Fibroblast of skin of left quadriceps (primary cell): Measurements from ENCODE around the gene SYNJ1.
"Not testable (repeated sequence)": the region's sequence is repeated elsewhere in the genome, so short reads cannot be mapped to it uniquely, and the experiment has no call there.

Experiments
- DNase-seq, 2 experiments: peaks; one replicate each; pipeline ENCODE4 v3.0.0-alpha.2; 2013; ENCODE audit warnings: low read depth in 2 of 2

The SYNJ1 gene

GRCh38 chr21:32698286-32698685, 29.5 kb downstream of the SYNJ1 start:
- DNase-seq, result no peak

- not testable (repeated sequence) for DNase-seq
These were observed 32.3 kb downstream of the SYNJ1 start for GRCh38 chr21:32695482-32695881.

GRCh38 chr21:32693581-32693980, 34.2 kb downstream of the SYNJ1 start:
- DNase-seq, result no peak

GRCh38 chr21:32690085-32690484, 37.7 kb downstream of the SYNJ1 start:
- no peak for DNase-seq

DNA sequence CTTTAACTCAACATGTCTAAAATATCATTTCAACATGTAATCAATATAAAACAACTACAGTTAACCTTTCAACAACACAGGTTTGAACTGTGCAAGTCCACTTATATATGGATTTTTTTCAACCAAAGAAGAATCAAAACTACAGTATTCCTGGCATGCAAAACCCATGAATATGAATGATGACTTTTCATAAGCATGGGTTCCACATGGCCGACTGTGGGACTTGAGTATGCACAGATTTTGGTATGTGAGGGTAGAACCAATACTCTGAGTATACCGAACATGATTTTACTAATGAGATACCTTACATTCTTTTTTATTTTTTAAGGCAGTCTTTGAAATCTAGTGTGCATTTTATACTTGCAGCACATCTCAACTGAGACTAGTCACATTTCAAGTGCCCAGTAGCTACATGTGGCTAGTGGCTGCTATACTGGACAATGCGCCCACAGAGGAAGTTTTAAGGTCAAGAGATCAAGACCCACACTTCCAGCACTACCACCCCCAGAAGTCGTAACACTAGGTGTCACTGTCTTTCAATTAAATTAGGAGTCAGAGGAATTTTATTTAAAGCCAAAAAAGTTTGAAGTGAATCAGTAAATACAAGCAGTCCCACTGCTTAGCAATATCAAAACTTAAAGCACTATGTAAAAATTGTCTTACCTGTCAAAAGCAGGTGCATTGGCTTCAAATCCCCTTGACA, 40.0 kb downstream of the SYNJ1 start:
- DNase-seq, result no peak

DNA sequence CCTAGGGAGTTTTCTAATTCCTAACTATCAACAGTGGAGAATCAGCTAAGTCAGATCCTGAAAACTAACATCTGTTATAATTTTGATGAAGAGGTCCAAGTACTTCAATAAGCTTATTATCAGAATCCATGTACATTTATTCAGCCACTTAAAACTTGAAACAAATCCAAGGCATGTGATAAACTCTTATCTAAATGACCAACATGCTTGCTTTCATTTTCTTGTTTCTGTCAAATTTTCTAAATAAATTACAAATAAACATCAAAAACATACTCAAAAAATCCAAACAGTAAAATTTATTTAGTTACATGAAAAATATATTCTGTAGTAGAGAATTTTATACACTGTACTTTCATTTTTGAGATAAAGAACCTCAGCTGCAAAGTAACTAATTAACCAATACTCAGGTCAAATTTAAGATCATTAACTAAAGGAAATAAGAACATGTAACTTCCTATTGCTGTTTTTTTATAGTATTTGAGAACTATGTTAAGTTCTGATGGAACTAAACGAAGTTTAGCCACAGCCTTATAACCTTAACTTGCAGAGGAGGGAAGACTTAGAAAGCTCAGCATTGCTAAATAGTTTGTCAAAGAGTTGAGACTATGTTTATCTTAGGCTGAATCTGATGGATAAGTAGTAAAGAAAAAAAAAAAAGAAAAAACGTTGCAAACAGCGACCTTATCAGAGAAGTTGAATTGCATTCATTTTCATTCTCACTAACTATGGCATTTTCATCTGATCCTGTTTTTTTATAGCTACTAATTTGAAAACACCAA, 44.9 kb downstream of the SYNJ1 start:
- DNase-seq, result no peak

- no peak for DNase-seq
These were observed 53.1 kb downstream of the SYNJ1 start for GRCh38 chr21:32674731-32675130.

- no peak for DNase-seq
These were observed 53.8 kb downstream of the SYNJ1 start for GRCh38 chr21:32674038-32674437.

GRCh38 chr21:32666258-32666657, 61.6 kb downstream of the SYNJ1 start:
- DNase-seq, result no peak

DNA sequence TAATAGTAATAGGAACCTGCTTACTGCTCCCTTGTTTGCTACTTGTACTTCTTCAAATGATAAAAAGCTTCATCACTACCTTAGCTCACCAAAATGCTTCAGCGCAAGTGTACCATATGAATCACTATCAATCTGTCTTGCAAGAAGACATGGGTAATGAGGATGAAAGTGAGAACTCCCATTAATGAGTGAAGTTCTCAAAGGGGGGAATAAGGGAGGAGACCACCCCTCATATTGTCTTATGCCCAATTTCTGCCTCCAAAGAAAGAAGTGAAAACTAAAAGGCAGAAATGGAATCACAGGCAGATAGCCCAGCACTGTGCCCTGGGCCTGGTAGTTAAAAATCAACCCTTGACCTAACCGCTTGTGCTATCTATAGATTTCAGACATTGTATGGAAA, 63.7 kb downstream of the SYNJ1 start:
- not testable (repeated sequence) for DNase-seq

GRCh38 chr21:32661981-32662380, 65.8 kb downstream of the SYNJ1 start:
- not testable (repeated sequence) for DNase-seq

DNA sequence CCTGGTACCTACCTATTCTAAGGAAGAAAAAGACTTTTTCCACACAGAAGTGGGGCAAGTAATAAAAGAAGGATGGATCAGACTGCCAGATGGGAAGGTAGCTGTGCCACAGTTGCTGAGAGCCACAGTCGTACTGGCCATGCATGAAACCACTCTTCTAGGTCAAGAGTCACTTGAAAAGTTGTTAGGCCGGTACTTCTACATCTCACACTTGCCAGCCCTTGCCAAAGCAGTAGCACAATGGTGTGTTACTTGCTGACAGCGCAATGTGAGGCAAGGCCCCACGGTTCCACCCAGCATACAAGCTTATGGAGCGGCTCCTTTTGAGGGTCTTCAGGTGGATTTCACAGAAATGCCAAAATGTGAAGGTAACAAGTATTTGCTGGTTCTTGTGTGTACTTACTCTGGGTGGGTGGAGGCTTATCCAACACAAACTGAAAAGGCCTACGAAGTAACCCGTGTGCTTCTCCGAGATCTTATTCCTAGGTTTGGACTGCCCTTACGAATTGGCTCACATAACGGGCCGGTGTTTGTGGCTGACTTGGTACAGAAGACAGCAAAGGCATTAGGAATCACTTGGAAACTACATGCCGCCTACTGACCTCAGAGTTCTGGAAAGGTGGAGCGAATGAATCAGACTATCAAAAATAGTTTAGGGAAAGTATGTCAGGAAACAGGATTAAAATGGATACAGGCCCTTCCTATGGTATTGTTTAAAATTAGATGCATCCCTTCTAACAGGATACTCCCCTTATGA, 66.6 kb downstream of the SYNJ1 start:
- not testable (repeated sequence) for DNase-seq

GRCh38 chr21:32658524-32658923, 69.3 kb downstream of the SYNJ1 start:
- no peak for DNase-seq

GRCh38 chr21:32653326-32653901, 74.4 kb downstream of the SYNJ1 start:
- no peak for DNase-seq

GRCh38 chr21:32648165-32648564, 79.6 kb downstream of the SYNJ1 start:
- no peak for DNase-seq

DNA sequence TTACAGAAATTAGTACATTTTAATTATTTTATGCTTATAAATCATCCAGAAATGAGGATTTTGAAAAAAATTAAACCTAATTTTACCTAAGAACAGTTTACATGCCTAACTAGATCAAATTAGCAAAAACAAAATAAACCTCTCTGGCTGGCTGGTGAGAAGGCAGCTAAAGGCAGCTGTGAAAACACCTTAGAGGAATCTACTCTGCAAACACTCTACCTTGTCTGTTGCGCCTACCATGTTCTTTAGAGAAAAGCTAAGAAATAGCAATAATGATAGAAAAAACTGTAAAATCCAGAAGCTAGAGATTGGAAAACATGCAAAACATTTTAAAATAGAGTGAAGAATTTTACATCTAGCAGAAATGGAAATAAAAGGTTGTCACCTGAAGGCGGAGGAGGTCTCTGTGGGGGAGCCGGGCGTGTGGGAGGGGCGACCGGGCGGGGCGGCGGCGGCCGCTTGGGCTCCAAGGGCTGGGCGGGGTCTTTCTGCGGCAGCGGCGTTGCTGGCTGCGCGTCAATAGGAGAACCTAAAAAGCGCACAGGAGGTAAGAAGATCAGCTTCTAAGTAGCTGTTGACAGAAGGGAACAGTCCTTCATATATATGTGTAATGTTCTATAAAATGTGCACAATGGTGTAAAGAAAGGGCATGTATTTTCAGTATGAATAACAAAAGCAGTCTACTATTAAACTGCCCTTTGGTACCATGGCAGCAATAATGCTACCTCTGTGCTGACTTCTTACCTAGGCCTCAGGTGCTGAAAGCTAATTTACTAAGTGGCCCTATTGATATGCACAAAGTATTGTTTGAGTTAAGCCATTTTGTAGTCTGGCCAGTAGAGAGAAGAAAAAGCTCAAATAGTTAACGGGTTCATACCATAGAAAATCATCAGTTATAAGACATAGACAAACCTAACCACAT, 82.3 kb downstream of the SYNJ1 start:
- no peak for DNase-seq

DNA sequence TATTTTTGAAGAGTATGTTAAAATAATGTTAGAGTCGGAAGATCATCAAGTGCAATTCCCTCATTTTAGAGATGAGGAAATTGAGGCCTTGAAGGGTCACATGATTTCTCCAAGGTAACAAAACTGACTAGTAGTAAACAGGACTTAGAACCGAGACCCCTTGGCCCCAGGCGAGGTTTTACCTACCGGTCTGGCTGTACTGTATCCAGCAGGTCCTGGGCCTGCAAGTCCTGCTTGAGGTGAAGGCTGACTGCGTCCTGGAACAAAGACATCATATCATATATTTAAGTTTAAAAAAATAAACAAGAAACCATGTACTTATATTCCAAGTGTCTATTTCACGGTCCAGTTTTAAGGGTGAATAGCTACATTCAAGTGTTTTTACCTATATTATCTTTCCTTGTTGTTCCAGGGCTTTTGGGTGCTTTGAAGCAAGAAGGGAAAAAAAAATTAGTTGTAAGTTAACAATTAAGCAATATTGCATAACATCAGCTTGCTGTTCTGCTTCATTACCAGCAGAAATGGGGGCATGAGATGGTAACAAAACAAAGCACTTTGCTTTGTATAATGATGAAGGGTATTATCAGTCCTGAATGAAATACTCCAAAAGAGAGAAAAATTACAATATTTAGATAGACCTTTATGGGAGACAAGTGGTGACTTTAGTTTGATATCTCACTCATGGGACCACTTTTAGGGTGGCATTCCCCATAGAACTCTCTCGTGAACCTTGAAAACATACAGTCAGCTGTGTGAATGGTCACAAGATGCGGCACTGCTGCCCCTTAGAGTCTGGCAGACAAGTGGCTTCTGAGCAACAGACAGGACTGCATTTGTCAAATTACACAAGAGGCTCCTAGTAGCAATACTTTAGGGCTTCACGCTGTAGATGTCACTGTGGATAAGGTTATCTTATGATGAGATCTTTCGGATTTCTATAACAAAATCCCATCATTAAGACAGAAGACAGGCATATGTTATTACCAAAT, 85.8 kb downstream of the SYNJ1 start:
- no peak for DNase-seq

DNA sequence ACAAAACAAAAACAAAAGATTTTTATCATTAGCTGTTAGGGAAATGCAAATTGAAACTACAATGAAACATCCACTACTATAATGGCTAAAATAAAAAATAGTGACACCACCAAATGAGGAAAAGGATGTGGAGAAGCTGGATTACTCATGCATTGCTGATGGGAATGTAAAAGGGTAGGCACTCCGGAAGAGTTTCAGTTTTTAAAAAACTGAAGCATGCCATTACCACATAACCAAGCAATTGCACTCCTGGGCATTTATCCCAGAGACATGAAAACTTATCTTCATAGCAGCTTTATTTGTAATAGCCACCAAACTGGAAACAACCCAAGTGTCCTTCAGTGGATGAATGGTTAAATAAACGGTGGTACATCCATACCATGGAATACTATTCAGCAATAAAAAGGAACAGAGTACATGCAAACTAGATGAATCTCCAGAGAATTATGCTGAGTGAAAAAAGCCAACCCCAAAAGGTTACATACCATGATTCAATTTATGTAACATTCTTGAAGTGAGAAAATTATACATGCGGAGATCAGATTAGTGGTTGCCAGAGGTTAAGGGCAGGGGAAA, 101.1 kb downstream of the SYNJ1 start:
- no peak for DNase-seq

GRCh38 chr21:32618218-32618617, 109.6 kb downstream of the SYNJ1 start:
- not testable (repeated sequence) for DNase-seq
